Neuronal stem cell (in vitro differentiated cells): ENCODE measurements around the gene EPB41L2.

Experiments
- DNase-seq: peaks from one replicate; pipeline ENCODE4 v3.0.0-alpha.2; 2013; ENCODE audit warnings: low spot score
- H2AFZ ChIP-seq: one replicate; pipeline ENCODE4 v1.6.1; 2013; ENCODE audit warnings: mild to moderate bottlenecking, low read length, inconsistent platforms
- H2AK5ac ChIP-seq: 2 replicates; pipeline ENCODE4 v1.6.1; 2013; ENCODE audit warnings: low read depth, mild to moderate bottlenecking, inconsistent platforms, low read length, moderate library complexity, mixed read lengths
- H2BK120ac ChIP-seq: 2 replicates; pipeline ENCODE4 v1.6.1; 2013; ENCODE audit warnings: low read depth, mild to moderate bottlenecking, inconsistent platforms, low read length, moderate library complexity, mixed read lengths
- H2BK12ac ChIP-seq: one replicate; pipeline ENCODE4 v1.6.1; 2013; ENCODE audit warnings: low read length, inconsistent platforms
- H2BK15ac ChIP-seq: 2 replicates; pipeline ENCODE4 v1.6.1; 2013; ENCODE audit warnings: mild to moderate bottlenecking, low read length, inconsistent platforms, mixed read lengths
- H2BK5ac ChIP-seq: one replicate; pipeline ENCODE4 v1.6.1; 2013; ENCODE audit warnings: inconsistent platforms, mild to moderate bottlenecking, low read length, moderate library complexity
- H3K14ac ChIP-seq: one replicate; pipeline ENCODE4 v1.6.1; 2013; ENCODE audit warnings: low read length, inconsistent platforms
- H3K18ac ChIP-seq: 2 replicates; pipeline ENCODE4 v1.6.1; 2013; ENCODE audit warnings: low read length, inconsistent platforms
- H3K23ac ChIP-seq: 2 replicates; pipeline ENCODE4 v1.6.1; 2013; ENCODE audit warnings: low read depth, mild to moderate bottlenecking, mixed read lengths, low read length, inconsistent platforms; ENCODE audit not compliant: poor library complexity
- H3K27ac ChIP-seq: replicated peaks from 3 replicates; pipeline ENCODE4 v1.5.1; 2013; ENCODE audit warnings: low read length, inconsistent platforms
- H3K27me3 ChIP-seq, 3 experiments: 2 replicates each; pipeline ENCODE4 v1.6.1; 2013; ENCODE audit warnings: low read length in 3 of 3, mild to moderate bottlenecking in 2 of 3, inconsistent platforms in 1 of 3, low read depth in 1 of 3, mixed read lengths in 1 of 3, moderate library complexity in 1 of 3; ENCODE audit not compliant: control insufficient read depth in 3 of 3, insufficient read depth in 3 of 3
- H3K36me3 ChIP-seq, 2 donors: replicated peaks in 1 of 2; 2 replicates each; pipeline ENCODE4 v1.6.1; 2013; ENCODE audit warnings: low read length in 2 of 2; ENCODE audit not compliant: control insufficient read depth in 2 of 2, insufficient read depth in 2 of 2
- H3K4ac ChIP-seq: 2 replicates; pipeline ENCODE4 v1.6.1; 2013; ENCODE audit warnings: inconsistent platforms, mild to moderate bottlenecking, low read length, moderate library complexity
- H3K4me1 ChIP-seq, 2 donors: 1 replicate in 1 of 2; 2 replicates in 1 of 2; pipeline ENCODE4 v1.6.1; 2013; ENCODE audit warnings: low read length in 2 of 2, low read depth in 1 of 2; ENCODE audit not compliant: control insufficient read depth in 2 of 2, insufficient read depth in 1 of 2
- H3K4me2 ChIP-seq: one replicate; pipeline ENCODE4 v1.6.1; 2013; ENCODE audit warnings: mild to moderate bottlenecking, low read length, inconsistent platforms; ENCODE audit not compliant: insufficient read depth, poor library complexity, severe bottlenecking
- H3K4me3 ChIP-seq, 2 donors: 2 replicates each; pipeline ENCODE4 v1.5.1; 2013; ENCODE audit warnings: low read length in 2 of 2, mild to moderate bottlenecking in 2 of 2, inconsistent platforms in 1 of 2, moderate library complexity in 1 of 2
- H3K79me1 ChIP-seq: one replicate; pipeline ENCODE4 v1.6.1; 2013; ENCODE audit warnings: low read depth, mild to moderate bottlenecking, inconsistent platforms, low read length, moderate library complexity
- H3K9ac ChIP-seq: one replicate; pipeline ENCODE4 v1.6.1; 2013; ENCODE audit warnings: mild to moderate bottlenecking, low read depth, low read length, inconsistent platforms; ENCODE audit not compliant: poor library complexity
- H3K9me3 ChIP-seq, 2 donors: replicated peaks in 1 of 2; 2 replicates each; pipeline versions ENCODE3 to v1.6.1; 2013; ENCODE audit warnings: low read length in 2 of 2, mild to moderate bottlenecking in 2 of 2, inconsistent platforms in 1 of 2, low read depth in 1 of 2, mixed read lengths in 1 of 2, moderate library complexity in 1 of 2; ENCODE audit not compliant: control insufficient read depth in 2 of 2, insufficient read depth in 1 of 2
- H4K8ac ChIP-seq: one replicate; pipeline ENCODE4 v1.6.1; 2013; ENCODE audit warnings: low read depth, mild to moderate bottlenecking, inconsistent platforms, low read length, moderate library complexity
- H4K91ac ChIP-seq: one replicate; pipeline ENCODE4 v1.6.1; 2013; ENCODE audit warnings: low read length, low read depth, mild to moderate bottlenecking, inconsistent platforms; ENCODE audit not compliant: poor library complexity
- WGBS, 2 donors: extraction: QIAGEN DNeasy Blood & Tissue Kit; methylation state at CpG; one replicate each; pipeline ENCODE4 v1.1.7; 2013; ENCODE audit warnings: missing lambda C conversion rate in 2 of 2, mixed read lengths in 1 of 2; ENCODE audit not compliant: insufficient read length in 2 of 2, insufficient replicate concordance in 1 of 2; ENCODE audit errors: extremely low coverage in 2 of 2; 5-methylcytosine and 5-hydroxymethylcytosine counted together

Gene EPB41L2

GRCh38 chr6:130858498-130859160, 204.4 kb downstream of the EPB41L2 start:
- no peak overlapping the region for H4K91ac ChIP-seq

GRCh38 chr6:130858054-130858453, 205.0 kb downstream of the EPB41L2 start:
- no peak for DNase-seq
- Histone ChIP-seq H3K27me3 (no peaks in the 10 kb centered on the region), H3K23ac (no peak overlapping the region), H3K14ac (no peak overlapping the region), H3K27ac (no peak overlapping the region), H3K4me1 (peaks cover 7 to 15% of the 10 kb centered on the region in 2 donors), H4K91ac (no peak overlapping the region), H3K79me1 (no peaks in the 10 kb centered on the region), H3K4ac (no peak overlapping the region), H3K4me3 (no peak overlapping the region), H3K18ac (no peak overlapping the region), H3K9me3 (peaks cover 0 to 9% of the 10 kb centered on the region in 2 donors), H2BK120ac (no peak overlapping the region), H2AK5ac (no peak overlapping the region), H2BK15ac (no peak overlapping the region), H2BK12ac (no peak overlapping the region), H4K8ac (no peak overlapping the region), H3K4me2 (no peak overlapping the region), H3K9ac (no peak overlapping the region), H3K36me3 (peaks cover 0 to 11% of the 10 kb centered on the region in 2 donors), H2AFZ (no peak overlapping the region), H2BK5ac (no peak overlapping the region)
- no CpG with 5 or more reads among the region's 4 CpGs for WGBS, 2 donors

More at GRCh38 chr6:130858498-130859160, 204.4 kb downstream of the EPB41L2 start:
- H3K79me1 ChIP-seq = no peaks in the 10 kb centered on the region
- WGBS, 2 donors = no CpG with 5 or more reads among the region's 2 CpGs
- H2BK12ac ChIP-seq = no peak overlapping the region
- no peak overlapping the region for H3K18ac ChIP-seq
- peaks cover 5 to 9% of the 10 kb centered on the region in 2 donors for H3K4me1 ChIP-seq
- H3K14ac ChIP-seq = no peak overlapping the region
- H3K9ac ChIP-seq = no peak overlapping the region
- H3K27me3 ChIP-seq = no peaks in the 10 kb centered on the region
- no peak overlapping the region for H2BK15ac ChIP-seq
- H3K23ac ChIP-seq = no peak overlapping the region
- DNase-seq = no peak
- no peak overlapping the region for H3K4me2 ChIP-seq
- H2BK5ac ChIP-seq = no peak overlapping the region
- peaks cover 0 to 9% of the 10 kb centered on the region in 2 donors for H3K9me3 ChIP-seq
- no peak overlapping the region for H3K4me3 ChIP-seq
- H3K36me3 ChIP-seq = peaks cover 0 to 17% of the 10 kb centered on the region in 2 donors
- no peak overlapping the region for H2AFZ ChIP-seq
- H2BK120ac ChIP-seq = no peak overlapping the region
- no peak overlapping the region for H3K4ac ChIP-seq
- H2AK5ac ChIP-seq = no peak overlapping the region
- H4K8ac ChIP-seq = no peak overlapping the region
- no peak overlapping the region for H3K27ac ChIP-seq

- no peak overlapping the region for H3K4me2 ChIP-seq
- H2BK12ac ChIP-seq = no peak overlapping the region
- H2BK5ac ChIP-seq = no peak overlapping the region
- H2AK5ac ChIP-seq = no peak overlapping the region
- no peak overlapping the region for H2AFZ ChIP-seq
- no peak overlapping the region for H3K23ac ChIP-seq
- H3K27me3 ChIP-seq = no peaks in the 10 kb centered on the region
- H3K18ac ChIP-seq = no peak overlapping the region
- H3K79me1 ChIP-seq = no peaks in the 10 kb centered on the region
- no peak overlapping the region for H3K27ac ChIP-seq
- no peak overlapping the region for H2BK15ac ChIP-seq
- H3K4ac ChIP-seq = no peak overlapping the region
- H4K91ac ChIP-seq = no peak overlapping the region
- peaks cover 0 to 5% of the 10 kb centered on the region in 2 donors for H3K36me3 ChIP-seq
- no peak overlapping the region for H3K4me3 ChIP-seq
- WGBS, 2 donors = no CpG with 5 or more reads among the region's 5 CpGs
- H3K4me1 ChIP-seq = peaks cover 6 to 36% of the 10 kb centered on the region in 2 donors
- DNase-seq = no peak
- H3K14ac ChIP-seq = no peak overlapping the region
- H4K8ac ChIP-seq = no peak overlapping the region
- H3K9me3 ChIP-seq = peaks cover 0 to 9% of the 10 kb centered on the region in 2 donors
- no peak overlapping the region for H3K9ac ChIP-seq
- no peak overlapping the region for H2BK120ac ChIP-seq
Observed at GRCh38 chr6:130853555-130854183, 209.4 kb downstream of the EPB41L2 start.

- no peak overlapping the region for H4K8ac ChIP-seq
- H3K9ac ChIP-seq = no peak overlapping the region
- peaks cover 0 to 9% of the 10 kb centered on the region in 2 donors for H3K9me3 ChIP-seq
- peaks cover 0 to 3% of the 10 kb centered on the region in 2 donors for H3K36me3 ChIP-seq
- H3K4ac ChIP-seq = no peak overlapping the region
- DNase-seq = no peak
- H2AFZ ChIP-seq = no peak overlapping the region
- no peak overlapping the region for H4K91ac ChIP-seq
- H3K4me1 ChIP-seq = peaks cover 4 to 36% of the 10 kb centered on the region in 2 donors
- H2BK5ac ChIP-seq = no peak overlapping the region
- H3K27ac ChIP-seq = no peak overlapping the region
- no CpG with 5 or more reads among the region's 7 CpGs for WGBS, 2 donors
- no peaks in the 10 kb centered on the region for H3K79me1 ChIP-seq
- H2BK12ac ChIP-seq = no peak overlapping the region
- no peak overlapping the region for H3K18ac ChIP-seq
- no peak overlapping the region for H2AK5ac ChIP-seq
- H2BK15ac ChIP-seq = no peak overlapping the region
- H2BK120ac ChIP-seq = no peak overlapping the region
- no peak overlapping the region for H3K14ac ChIP-seq
- H3K4me3 ChIP-seq = no peak overlapping the region
- no peaks in the 10 kb centered on the region for H3K27me3 ChIP-seq
- no peak overlapping the region for H3K4me2 ChIP-seq
- no peak overlapping the region for H3K23ac ChIP-seq
Observed at GRCh38 chr6:130852844-130853554, 210.0 kb downstream of the EPB41L2 start.
